Adrenal gland (tissue), 5 donors: Measurements from ENCODE around the gene SIRPB1.

Experiments
- POLR2A ChIP-seq, 2 donors: fragments of 450-650 bp; IDR thresholded peaks; one replicate each; pipeline ENCODE4 v1.6.1; 2017; ENCODE audit warnings: antibody characterized with exemption in 2 of 2, mild to moderate bottlenecking in 2 of 2, moderate library complexity in 1 of 2
- TF ChIP-seq, protein P1 (sequence below), 6 experiments: fragments of 450-650 bp in 4 of 6; fragments of 200-600 bp in 2 of 6; sonication (generic) in 1 of 6; IDR thresholded peaks; 1 replicate in 5 of 6; 2 replicates in 1 of 6; pipeline versions ENCODE4 v1.5.1 to v1.8.0; 2016 to 2021; ENCODE audit warnings: antibody characterized with exemption in 6 of 6, mild to moderate bottlenecking in 2 of 6, moderate library complexity in 1 of 6
- donor health status: DM: no; HTN: no; CAD: no.

DNA sequence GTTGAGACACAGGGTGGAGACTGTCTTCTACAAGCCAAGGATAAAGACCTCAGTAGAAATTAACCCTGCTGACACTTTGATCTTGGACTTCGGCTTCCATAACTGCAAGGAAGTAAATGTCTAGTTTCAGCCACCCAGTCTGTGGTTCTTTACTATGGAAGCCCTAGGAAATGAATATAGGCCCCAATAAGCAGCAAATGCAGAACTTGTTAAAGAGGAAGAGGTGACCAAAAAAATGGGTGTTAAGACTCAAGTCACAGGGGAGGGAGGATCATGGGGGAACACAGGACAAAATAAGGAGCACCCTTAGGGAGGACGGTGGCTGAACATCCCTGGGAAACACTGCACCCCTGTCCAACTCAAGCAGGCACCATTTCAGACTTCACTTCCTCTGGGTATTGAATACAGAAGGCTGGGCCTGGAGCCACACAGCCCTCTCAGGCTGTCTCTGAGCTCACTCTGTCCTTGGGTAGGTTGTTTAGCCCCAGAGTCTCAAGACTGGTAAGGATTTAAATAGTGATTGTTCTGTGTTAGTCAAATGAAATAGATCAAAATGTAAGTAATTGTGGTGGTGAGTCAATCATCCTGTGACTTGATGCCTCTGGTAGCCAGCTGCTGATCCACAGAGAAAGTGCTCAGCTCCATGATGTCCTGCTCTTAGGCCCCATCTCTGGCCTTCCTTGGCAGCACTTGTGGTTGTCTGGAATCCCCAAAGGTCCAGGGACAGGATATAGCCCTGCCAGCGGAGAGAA is 31.9 kb downstream of the SIRPB1 start:
- TF ChIP-seq, protein P1, sequence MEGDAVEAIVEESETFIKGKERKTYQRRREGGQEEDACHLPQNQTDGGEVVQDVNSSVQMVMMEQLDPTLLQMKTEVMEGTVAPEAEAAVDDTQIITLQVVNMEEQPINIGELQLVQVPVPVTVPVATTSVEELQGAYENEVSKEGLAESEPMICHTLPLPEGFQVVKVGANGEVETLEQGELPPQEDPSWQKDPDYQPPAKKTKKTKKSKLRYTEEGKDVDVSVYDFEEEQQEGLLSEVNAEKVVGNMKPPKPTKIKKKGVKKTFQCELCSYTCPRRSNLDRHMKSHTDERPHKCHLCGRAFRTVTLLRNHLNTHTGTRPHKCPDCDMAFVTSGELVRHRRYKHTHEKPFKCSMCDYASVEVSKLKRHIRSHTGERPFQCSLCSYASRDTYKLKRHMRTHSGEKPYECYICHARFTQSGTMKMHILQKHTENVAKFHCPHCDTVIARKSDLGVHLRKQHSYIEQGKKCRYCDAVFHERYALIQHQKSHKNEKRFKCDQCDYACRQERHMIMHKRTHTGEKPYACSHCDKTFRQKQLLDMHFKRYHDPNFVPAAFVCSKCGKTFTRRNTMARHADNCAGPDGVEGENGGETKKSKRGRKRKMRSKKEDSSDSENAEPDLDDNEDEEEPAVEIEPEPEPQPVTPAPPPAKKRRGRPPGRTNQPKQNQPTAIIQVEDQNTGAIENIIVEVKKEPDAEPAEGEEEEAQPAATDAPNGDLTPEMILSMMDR (IDR thresholded peaks at IDR 0.05): no peak
- TF ChIP-seq POLR2A (IDR thresholded peaks at IDR 0.05): no peak
